GM12875 (cell line): Measurements from ENCODE around the gene ZNF439.
"Not testable (repeated sequence)": the region's sequence is repeated elsewhere in the genome, so short reads cannot be mapped to it uniquely, and the experiment has no call there.

ENCODE experiments used
- H3K4me3 ChIP-seq: one replicate; pipeline ENCODE4 v1.5.1; 2011; ENCODE audit warnings: low read depth, low read length, control low read depth
- TF ChIP-seq, protein P1 (sequence below): IDR thresholded peaks from 2 replicates; pipeline ENCODE4 v1.5.1; 2011; ENCODE audit warnings: low read depth, mild to moderate bottlenecking, control low read depth, inconsistent platforms, low read length, moderate library complexity, borderline replicate concordance; ENCODE audit not compliant: insufficient read depth

Gene ZNF439

DNA sequence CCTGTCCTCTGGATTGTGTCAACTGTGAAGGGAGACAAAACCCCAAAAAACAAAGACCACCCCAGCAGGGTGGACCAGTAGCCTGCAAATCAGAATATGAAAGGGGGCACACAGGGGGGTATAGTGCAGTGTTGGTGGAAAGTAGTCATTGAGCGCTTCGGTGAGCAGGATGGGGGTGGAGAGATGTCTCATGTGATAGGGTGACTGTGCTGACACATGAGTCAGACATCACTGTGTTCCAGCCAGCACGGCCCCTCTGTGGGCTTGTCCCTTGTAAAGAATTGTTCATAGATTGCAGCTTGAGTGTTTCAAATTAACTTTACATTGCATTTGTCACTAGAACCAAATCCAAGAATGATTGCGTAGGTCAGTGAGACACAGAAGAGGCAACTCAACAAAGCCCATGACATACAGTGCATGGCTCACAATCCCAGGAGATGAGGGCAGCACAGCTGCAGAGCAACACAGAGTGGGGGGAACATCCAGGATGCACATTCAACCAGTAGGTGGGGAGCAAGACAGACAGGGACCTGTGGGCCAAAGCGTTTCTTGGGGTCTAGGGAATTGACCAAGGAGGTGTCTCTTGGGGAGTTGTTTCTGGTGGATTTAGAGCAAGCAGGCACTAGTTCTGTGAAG, 26.9 kb upstream of the ZNF439 start:
- TF ChIP-seq, protein P1, sequence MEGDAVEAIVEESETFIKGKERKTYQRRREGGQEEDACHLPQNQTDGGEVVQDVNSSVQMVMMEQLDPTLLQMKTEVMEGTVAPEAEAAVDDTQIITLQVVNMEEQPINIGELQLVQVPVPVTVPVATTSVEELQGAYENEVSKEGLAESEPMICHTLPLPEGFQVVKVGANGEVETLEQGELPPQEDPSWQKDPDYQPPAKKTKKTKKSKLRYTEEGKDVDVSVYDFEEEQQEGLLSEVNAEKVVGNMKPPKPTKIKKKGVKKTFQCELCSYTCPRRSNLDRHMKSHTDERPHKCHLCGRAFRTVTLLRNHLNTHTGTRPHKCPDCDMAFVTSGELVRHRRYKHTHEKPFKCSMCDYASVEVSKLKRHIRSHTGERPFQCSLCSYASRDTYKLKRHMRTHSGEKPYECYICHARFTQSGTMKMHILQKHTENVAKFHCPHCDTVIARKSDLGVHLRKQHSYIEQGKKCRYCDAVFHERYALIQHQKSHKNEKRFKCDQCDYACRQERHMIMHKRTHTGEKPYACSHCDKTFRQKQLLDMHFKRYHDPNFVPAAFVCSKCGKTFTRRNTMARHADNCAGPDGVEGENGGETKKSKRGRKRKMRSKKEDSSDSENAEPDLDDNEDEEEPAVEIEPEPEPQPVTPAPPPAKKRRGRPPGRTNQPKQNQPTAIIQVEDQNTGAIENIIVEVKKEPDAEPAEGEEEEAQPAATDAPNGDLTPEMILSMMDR = no peak
- H3K4me3 ChIP-seq = no peak overlapping the region

DNA sequence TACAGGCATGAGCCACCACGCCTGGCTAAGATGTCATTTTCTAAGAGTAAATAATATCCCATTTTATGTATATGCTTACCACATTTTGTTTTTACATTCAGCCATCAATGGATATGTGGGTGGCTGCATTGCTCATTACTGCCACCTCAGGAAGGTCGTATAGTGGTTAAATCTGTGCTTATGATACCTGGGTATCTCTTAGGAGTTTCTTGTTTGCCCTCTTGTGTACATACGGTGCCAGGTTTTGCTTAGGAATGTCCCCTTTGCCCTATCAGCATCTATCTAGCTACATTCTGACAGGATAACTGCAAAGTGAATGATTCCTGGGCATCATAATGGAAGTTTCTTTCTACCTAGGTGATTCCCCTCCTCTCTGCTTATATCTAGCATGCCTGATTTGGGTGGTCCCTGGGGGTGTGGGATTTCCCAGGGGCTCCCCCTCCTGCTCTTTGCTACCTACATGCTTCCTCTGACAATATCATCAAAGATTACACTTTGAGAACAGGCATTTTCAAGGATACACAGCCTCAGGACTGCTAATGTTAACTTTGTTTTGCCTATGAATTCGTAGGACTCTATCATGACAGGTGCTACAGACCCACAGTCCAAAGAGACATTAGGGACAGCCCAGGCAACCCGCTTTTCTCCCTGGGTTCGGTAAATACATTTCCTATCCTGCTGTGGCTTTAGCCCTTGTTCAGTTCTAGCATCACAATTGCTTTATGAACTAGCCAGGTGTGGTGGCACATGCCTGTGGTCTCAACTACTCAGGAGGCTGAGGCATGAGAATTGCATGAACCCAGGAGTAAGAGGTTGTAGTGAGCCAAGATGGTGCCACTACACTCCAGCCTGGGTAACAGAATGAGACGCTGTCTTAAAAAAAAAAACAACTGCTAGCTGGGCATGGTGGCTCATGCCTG, 19.3 kb upstream of the ZNF439 start:
- H3K4me3 ChIP-seq = not testable (repeated sequence)
- TF ChIP-seq, protein P1 = 0 out of 2 replicates have a peak, but pooled peaks have one; percentile 11

DNA sequence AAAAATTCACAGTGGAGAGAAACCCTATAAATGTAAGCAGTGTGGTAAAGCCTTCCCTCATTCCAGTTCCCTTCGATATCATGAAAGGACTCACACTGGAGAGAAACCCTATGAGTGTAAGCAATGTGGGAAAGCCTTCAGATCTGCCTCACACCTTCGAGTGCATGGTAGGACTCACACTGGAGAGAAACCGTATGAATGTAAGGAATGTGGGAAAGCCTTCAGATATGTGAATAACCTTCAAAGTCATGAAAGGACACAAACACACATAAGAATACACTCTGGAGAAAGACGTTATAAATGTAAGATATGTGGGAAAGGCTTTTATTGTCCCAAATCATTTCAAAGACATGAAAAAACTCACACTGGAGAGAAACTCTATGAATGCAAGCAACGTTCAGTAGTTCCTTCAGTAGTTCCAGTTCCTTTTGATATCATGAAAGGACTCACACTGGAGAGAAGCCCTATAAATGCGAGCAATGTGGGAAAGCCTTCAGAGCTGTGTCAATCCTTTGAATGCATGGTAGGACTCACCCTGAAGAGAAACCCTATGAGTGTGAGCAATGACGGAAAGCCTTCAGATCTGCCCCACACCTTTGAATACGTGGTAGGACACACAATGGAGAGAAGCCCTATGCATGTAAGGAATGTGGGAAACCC, 16.1 kb upstream of the ZNF439 start:
- no peak overlapping the region for H3K4me3 ChIP-seq
- TF ChIP-seq, protein P1 = no peak

DNA sequence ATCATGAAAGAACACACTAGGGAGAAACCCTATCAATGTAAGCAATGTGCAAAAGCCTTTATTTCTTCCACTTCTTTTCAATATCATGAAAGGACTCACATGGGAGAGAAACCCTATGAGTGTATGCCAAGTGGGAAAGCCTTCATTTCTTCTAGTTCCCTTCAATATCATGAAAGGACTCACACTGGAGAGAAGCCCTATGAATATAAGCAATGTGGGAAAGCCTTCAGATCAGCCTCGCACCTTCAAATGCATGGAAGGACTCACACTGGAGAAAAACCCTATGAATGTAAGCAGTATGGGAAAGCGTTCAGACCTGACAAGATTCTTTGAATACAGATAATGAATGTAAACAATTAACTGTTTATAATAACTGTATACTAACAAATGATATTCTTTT, 15.0 kb upstream of the ZNF439 start:
- H3K4me3 ChIP-seq = no peak overlapping the region
- TF ChIP-seq, protein P1 = no peak

DNA sequence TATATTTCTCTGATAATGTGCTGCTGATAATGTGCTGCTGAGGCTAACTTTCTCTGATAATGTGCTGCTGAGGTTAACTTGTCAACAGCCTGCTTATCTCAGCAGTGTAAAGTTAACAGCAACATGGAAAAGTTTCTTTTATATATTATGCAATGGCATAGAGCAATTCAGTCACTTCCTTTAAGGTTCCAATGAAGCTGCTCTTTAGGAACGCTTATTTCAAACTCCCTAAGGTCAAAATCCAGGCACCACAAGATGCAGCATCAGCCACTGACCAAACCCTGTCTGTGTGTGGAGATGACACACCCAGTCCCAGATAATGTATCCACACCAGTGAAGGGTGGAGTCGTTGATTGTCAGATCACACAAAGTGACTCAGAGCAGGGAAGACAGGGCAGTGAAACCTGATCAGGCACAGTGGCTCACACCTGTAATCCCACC, 12.9 kb upstream of the ZNF439 start:
- H3K4me3 ChIP-seq = not testable (repeated sequence)

DNA sequence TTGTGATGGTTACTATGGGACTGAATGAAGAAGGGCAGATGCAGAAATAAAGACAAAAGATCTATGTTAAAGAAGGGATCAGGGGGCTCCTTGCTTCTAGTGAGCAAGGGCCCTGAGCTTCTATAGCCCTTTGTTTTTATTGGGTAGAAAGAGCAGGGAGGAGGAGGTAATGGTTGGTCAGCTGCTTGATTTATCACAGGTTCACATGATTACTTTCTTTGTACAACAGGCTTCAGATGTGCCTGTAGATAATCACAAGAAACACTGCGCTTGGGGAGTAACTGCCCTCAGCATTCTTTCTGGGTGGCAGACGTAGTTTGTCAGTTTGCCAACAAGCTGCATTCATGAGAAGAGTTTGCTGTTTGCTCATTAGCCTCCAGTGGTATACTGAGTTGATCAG, 4.8 kb upstream of the ZNF439 start:
- no peak overlapping the region for H3K4me3 ChIP-seq
- TF ChIP-seq, protein P1 = no peak

DNA sequence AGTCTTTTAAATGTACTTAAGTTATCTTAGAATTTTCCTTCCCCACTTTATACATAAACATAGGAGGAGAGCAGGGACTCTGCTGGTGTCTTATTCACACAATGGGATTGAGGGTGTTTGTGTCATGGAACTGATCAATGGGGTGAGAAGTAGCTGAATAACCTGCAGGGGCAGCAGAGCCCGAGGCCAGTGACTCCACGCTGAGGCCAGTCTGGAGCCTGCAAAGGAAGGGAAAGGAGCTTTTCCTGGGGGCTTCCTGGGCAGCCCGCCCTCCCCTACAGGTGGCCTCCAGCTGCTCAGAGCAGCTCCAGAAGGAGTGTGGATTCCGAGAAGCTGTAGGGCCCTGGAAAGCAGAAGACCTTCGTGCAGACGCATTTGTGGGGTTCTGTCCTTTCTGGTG, 911 bp upstream of the ZNF439 start:
- not testable (repeated sequence) for H3K4me3 ChIP-seq

DNA sequence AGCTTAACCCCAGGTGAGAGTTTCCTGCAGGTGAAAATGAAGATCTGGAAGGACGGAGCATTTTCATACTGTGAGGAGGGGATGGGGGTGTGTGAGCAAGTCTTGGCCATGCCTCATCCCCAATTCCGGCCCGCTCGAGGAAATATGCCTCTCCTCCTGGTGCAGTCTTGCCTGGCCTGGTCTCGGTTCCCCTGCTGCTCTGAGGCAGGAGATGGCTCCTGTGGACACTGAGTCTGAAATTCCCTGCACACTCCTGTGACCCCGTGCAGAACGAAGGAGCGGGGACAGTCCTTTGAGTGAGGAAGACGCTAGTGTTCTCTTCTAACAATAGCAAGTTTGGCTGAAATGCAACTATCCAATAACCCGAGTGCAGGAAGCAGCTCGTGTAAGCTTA, 329 bp upstream of the ZNF439 start:
- TF ChIP-seq, protein P1 = no peak
- H3K4me3 ChIP-seq = no peak overlapping the region

DNA sequence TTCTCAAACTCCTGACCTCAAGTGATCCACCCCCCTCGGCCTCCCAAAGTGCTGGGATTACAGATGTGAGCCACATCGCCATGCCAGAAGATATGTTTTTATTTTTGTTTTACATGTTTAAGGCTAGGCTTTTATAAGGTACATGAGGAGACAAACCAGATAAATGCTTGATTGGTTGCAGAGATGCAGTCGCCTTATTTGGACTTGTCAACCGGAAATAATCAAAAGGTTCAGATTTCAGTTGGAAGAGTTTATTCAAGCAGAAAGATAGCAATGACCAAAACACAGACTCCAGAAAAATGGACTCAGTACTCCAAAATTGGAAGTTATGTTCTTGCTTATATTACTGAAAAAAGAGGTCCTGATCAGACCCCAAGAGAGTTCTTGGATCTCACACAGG, 1.8 kb downstream of the ZNF439 start:
- H3K4me3 ChIP-seq = not testable (repeated sequence)
